Effector memory CD4-positive, alpha-beta T cell (primary cell): ENCODE measurements around the gene GNG7.
A peak's percentile ranks its signal among the peaks of the same experiment; 100 is the strongest.

ENCODE experiments used
- DNase-seq, 3 donors: peaks; one replicate each; pipeline ENCODE4 v3.0.0-alpha.2; 2020
- H3K27ac ChIP-seq: 2 replicates; pipeline ENCODE4 v1.7.0; 2013; ENCODE audit warnings: mild to moderate bottlenecking, low read length, moderate library complexity; ENCODE audit not compliant: insufficient read depth, poor library complexity, severe bottlenecking
- H3K27me3 ChIP-seq: replicated peaks from 2 replicates; pipeline ENCODE4 v1.7.0; 2013; ENCODE audit warnings: mild to moderate bottlenecking, low read length; ENCODE audit not compliant: insufficient read depth, control insufficient read depth, poor library complexity, severe bottlenecking
- H3K36me3 ChIP-seq: 2 replicates; pipeline ENCODE4 v1.7.0; 2013; ENCODE audit warnings: mild to moderate bottlenecking, low read length, moderate library complexity; ENCODE audit not compliant: control insufficient read depth, insufficient read depth
- H3K4me1 ChIP-seq: 2 replicates; pipeline ENCODE4 v1.7.0; 2013; ENCODE audit warnings: low read length, mild to moderate bottlenecking; ENCODE audit not compliant: control insufficient read depth, insufficient read depth, poor library complexity, severe bottlenecking
- H3K4me3 ChIP-seq: 2 replicates; pipeline ENCODE4 v1.7.0; 2013; ENCODE audit warnings: low read length, low read depth, mild to moderate bottlenecking; ENCODE audit not compliant: insufficient read depth, poor library complexity, severe bottlenecking
- H3K9me3 ChIP-seq: 2 replicates; pipeline ENCODE4 v1.7.0; 2013; ENCODE audit warnings: mild to moderate bottlenecking, low read length, moderate library complexity; ENCODE audit not compliant: control insufficient read depth

The GNG7 gene

DNA sequence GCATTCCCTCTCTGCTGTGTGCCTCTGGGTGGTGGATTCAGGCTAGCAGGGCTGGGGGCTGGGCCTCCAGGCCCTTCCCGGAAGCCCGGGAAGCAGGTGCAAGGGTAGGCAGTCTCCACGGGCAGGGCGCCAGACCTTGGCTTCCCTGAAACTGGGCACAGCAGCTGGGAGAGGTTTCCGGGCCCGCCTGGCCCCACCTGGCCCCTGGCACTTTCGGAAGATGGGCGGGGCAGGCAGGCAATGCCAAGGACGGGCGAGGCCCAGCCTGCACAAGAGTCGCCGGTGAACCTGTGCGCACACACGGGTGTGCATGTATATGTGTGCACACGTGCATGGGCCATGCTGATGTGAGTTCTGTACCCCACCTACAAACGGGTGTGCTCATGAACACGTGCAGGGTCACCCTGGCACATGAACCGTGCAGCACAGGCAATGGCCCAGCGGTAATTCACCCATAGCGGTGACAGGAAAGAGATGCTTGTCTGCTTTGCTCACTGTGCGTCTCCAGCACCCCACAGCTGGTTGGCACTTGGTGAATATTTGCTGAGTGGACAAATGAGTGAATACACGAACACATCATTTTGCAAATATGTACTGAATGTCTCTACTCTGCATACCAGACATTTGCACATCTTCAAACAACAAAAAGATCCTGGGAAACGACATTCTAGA, 211.2 kb downstream of the GNG7 start:
- Histone ChIP-seq H3K36me3 (no peaks in the 10 kb centered on the region), H3K9me3 (no peaks in the 10 kb centered on the region), H3K4me1 (peaks cover 28% of the 10 kb centered on the region), H3K27me3 (no peaks in the 10 kb centered on the region), H3K4me3 (no peak overlapping the region), H3K27ac (no peak overlapping the region)
- DNase-seq: no peak

GRCh38 chr19:2490659-2491058, 211.8 kb downstream of the GNG7 start:
- H3K27ac ChIP-seq: no peak overlapping the region
- no peaks in the 10 kb centered on the region for H3K27me3 ChIP-seq
- H3K4me3 ChIP-seq: no peak overlapping the region
- peaks cover 22% of the 10 kb centered on the region for H3K4me1 ChIP-seq
- DNase-seq: no peak
- no peaks in the 10 kb centered on the region for H3K36me3 ChIP-seq
- no peaks in the 10 kb centered on the region for H3K9me3 ChIP-seq

GRCh38 chr19:2488942-2489731, 213.4 kb downstream of the GNG7 start:
- peak overlapping the region; percentile 28 for H3K4me3 ChIP-seq
- H3K9me3 ChIP-seq: no peaks in the 10 kb centered on the region
- H3K4me1 ChIP-seq: peaks cover 14% of the 10 kb centered on the region
- H3K36me3 ChIP-seq: no peaks in the 10 kb centered on the region
- no peaks in the 10 kb centered on the region for H3K27me3 ChIP-seq
- no peak overlapping the region for H3K27ac ChIP-seq
- DNase-seq: no peak

DNA sequence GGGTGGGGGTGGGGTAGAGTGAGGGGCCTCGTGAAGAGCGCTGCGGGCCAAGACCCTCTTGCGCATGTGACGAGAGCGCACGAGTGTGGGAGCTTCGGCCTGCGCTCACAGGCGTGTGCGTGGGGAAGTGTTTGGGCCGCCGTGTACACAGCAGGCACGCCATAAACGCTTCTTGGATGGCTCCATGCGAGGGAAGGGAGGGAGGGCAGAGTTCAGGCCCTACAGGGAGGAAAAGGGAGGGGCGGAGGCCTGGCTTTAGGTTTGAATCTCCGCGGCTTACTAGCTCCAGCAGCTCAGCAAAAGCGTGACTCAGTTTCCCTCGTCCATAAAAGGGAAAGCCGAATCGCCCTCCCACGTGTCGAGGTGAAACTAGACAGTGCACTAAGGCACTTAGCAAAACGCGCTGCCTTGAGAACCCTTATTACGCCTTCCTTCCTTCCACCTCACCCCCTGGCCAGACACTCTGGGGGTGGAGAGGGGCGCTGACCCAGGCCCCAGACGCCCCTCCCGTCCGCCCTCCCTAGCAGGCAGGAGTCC, 214.0 kb downstream of the GNG7 start:
- no peak for DNase-seq
- Histone ChIP-seq H3K9me3 (no peaks in the 10 kb centered on the region), H3K4me3 (peak overlapping the region; percentile 28), H3K27ac (no peak overlapping the region), H3K4me1 (peaks cover 14% of the 10 kb centered on the region), H3K36me3 (no peaks in the 10 kb centered on the region), H3K27me3 (no peaks in the 10 kb centered on the region)

DNA sequence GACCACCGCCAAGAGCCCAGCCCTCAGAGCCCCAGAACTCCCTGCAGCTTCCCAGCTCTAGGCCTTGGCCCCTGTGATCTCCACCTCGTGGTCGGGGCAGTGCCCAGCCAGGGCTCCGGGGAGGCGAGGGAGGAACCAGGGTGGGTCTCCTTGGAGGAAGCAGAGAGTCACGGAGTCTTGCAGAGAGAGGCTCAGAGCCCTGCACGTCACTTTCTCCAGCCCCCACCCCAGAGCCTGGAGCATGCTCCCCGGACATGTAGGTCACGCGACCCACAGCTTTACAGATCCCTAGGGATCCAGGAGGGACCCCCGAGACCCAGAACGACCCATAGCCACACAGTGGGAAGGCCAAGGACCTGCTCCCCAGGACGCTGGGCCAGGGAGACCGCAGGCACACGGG, 214.7 kb downstream of the GNG7 start:
- no peaks in the 10 kb centered on the region for H3K27me3 ChIP-seq
- no peaks in the 10 kb centered on the region for H3K36me3 ChIP-seq
- H3K4me3 ChIP-seq: no peak overlapping the region
- peaks cover 4% of the 10 kb centered on the region for H3K9me3 ChIP-seq
- H3K27ac ChIP-seq: no peak overlapping the region
- H3K4me1 ChIP-seq: peaks cover 14% of the 10 kb centered on the region
- no peak for DNase-seq

- Histone ChIP-seq H3K4me3 (no peak overlapping the region), H3K4me1 (peaks cover 14% of the 10 kb centered on the region), H3K9me3 (peaks cover 4% of the 10 kb centered on the region), H3K27me3 (no peaks in the 10 kb centered on the region), H3K27ac (no peak overlapping the region), H3K36me3 (no peaks in the 10 kb centered on the region)
- no peak for DNase-seq
Observed at GRCh38 chr19:2487090-2487489, 215.4 kb downstream of the GNG7 start.

DNA sequence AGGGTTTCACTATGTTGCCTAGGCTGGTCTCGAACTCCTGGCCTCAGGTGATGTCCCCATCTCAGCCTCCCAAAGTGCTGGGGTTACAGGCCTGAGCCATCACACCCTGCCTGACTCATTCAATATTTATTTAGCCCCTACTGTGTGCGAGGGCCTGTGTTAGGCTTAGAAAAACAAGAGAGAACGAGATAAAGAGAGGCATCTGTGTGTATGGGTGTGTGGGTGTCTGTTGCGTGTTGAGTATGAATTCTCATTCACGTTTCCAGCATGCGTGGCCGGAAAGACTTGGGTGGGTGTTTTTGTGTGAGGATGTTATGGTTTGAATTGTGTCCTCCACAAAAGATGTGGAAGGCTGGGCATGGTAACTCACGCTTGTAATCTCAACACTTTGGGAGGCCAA, 217.1 kb downstream of the GNG7 start:
- DNase-seq: no peak
- Histone ChIP-seq H3K4me3 (no peak overlapping the region), H3K9me3 (peaks cover 4% of the 10 kb centered on the region), H3K27ac (no peak overlapping the region), H3K4me1 (peaks cover 14% of the 10 kb centered on the region), H3K27me3 (no peaks in the 10 kb centered on the region), H3K36me3 (no peaks in the 10 kb centered on the region)

DNA sequence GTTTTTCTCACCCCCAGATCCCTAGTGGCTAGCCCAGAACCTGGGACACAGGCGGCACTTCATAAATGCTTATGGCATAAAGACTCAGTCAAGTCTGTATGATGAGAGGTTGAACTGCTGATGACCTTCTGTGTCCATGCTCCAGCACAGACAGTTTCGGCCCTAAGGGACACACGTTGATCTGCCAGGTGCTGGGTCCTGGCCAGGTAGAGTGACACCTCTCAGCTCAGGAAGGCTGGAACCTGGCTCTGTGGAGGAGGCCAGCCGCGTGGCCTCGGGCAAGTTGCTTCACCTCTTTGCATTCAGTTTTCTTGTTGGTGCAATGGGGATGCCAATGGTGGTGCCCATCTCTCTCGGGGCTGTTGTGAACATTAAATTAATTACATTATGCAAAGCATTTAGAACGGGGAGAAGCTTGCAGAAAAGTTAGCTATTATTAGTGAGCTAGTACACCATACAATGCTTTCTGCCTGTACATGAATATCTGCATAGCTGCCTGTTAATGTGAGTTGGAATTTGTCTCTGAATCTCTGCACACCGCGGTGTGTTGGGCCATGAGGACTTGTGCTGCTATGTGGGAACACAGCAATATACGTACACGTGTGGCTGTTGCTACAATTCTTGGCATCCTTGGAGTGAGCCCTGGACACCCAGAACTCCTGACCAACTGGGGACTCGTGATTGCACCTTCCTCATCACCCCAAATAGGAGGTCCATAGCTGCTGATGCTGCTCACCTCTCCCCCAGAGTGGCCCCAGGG, 218.1 kb downstream of the GNG7 start:
- no peak for DNase-seq
- H3K4me1 ChIP-seq: peaks cover 10% of the 10 kb centered on the region
- H3K27ac ChIP-seq: no peak overlapping the region
- H3K9me3 ChIP-seq: peaks cover 4% of the 10 kb centered on the region
- H3K4me3 ChIP-seq: no peak overlapping the region
- no peaks in the 10 kb centered on the region for H3K36me3 ChIP-seq
- H3K27me3 ChIP-seq: no peaks in the 10 kb centered on the region

DNA sequence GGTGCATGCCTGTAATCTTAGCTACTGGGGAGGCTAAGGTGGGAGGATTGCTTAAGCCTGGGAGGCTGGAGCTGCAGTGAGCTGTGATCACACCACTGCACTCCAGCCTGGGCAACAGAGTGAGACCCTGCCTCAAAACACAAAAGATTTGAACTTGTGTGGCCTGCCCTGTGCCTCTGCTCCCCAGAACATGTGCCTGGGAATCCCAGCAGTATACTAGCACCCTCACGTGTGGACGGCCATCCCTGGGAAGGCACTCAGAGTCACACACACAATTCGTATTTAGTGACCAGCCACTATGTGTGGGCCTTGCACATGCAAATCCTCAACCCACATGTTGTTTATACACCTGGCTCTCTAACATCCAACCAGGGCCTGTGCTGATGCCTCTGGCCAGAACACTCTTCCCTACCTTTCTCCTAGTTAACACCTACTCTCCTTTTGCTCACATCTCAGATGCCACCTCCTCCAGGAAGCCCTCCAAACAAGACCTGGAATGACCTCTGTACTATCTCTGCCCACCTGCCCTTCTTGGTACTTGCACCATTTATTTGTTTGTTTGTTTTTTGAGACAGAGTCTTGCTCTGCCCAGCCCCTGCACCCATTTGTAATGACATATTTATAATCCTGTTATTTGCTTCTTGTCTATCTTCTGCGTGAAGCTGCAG, 218.9 kb downstream of the GNG7 start:
- peaks cover 4% of the 10 kb centered on the region for H3K9me3 ChIP-seq
- H3K27ac ChIP-seq: no peak overlapping the region
- no peaks in the 10 kb centered on the region for H3K27me3 ChIP-seq
- no peaks in the 10 kb centered on the region for H3K36me3 ChIP-seq
- peaks cover 10% of the 10 kb centered on the region for H3K4me1 ChIP-seq
- H3K4me3 ChIP-seq: no peak overlapping the region
- no peak for DNase-seq
